Suprapubic skin (tissue), 4 donors: ENCODE measurements around the gene TAF6L. TPM values are rescaled to one million over a fixed set of nuclear protein-coding genes. Genes with fewer than 3 reads are reported as not detected.

Source experiments
- DNase-seq, 2 donors: peaks; one replicate each; pipeline ENCODE4 v3.0.0-alpha.2; 2019; ENCODE audit warnings: low spot score in 2 of 2
- H3K27ac ChIP-seq: fragments of 200-600 bp; sonication (generic); one replicate; pipeline ENCODE4 v1.5.1; 2019
- H3K27me3 ChIP-seq: fragments of 200-600 bp; sonication (generic); one replicate; pipeline ENCODE4 v1.5.1; 2019
- H3K36me3 ChIP-seq: fragments of 200-600 bp; sonication (generic); one replicate; pipeline ENCODE4 v1.5.1; 2019
- H3K4me1 ChIP-seq: fragments of 200-600 bp; sonication (generic); one replicate; pipeline ENCODE4 v1.5.1; 2019
- H3K4me3 ChIP-seq: fragments of 200-600 bp; sonication (generic); one replicate; pipeline ENCODE4 v1.5.1; 2019; ENCODE audit warnings: mild to moderate bottlenecking
- H3K9me3 ChIP-seq: fragments of 200-600 bp; sonication (generic); one replicate; pipeline ENCODE4 v1.5.1; 2019
- EP300 ChIP-seq: sonication (generic); formaldehyde crosslinking; IDR thresholded peaks from one replicate; pipeline ENCODE4 v1.6.1; 2017; ENCODE audit warnings: antibody characterized with exemption
- POLR2A ChIP-seq, 2 donors: fragments of 450-650 bp; IDR thresholded peaks; one replicate each; pipeline ENCODE4 v1.6.1; 2017; ENCODE audit warnings: antibody characterized with exemption in 2 of 2, mild to moderate bottlenecking in 2 of 2, moderate library complexity in 2 of 2
- POLR2AphosphoS5 ChIP-seq, 3 donors: sonication (generic); formaldehyde crosslinking; IDR thresholded peaks; one replicate each; pipeline ENCODE4 v1.6.1; 2017; ENCODE audit warnings: antibody characterized with exemption in 3 of 3
- WGBS: methylation state at CpG from one replicate; pipeline ENCODE4 v1.1.5; 2018; 5-methylcytosine and 5-hydroxymethylcytosine counted together
- total RNA-seq, 4 donors: library from RNA; depleted of rRNA; stranded (reverse); fragments of >200 nt; gene quantifications; one replicate each; pipeline ENCODE4 v1.1.0, GENCODE V29; 2016
- TF ChIP-seq, protein P1 (sequence below), 2 donors: fragments of 200-600 bp in 1 of 2; fragments of 450-650 bp in 1 of 2; sonication (generic) in 1 of 2; IDR thresholded peaks; one replicate each; pipeline ENCODE4 v1.5.1; 2016 to 2019; ENCODE audit warnings: antibody characterized with exemption in 2 of 2, mild to moderate bottlenecking in 1 of 2, moderate library complexity in 1 of 2

Gene TAF6L
- total RNA-seq, 4 donors from 2014 or later, result 10.2 to 48.7 (median 21.9) TPM

GRCh38 chr11:62830904-62831519 is 59.8 kb downstream of the TAF6L start:
- TF ChIP-seq POLR2AphosphoS5 (IDR thresholded peaks at IDR 0.05) (no peak), EP300 (no peak), POLR2A (IDR thresholded peaks at IDR 0.05) (no peak)
- TF ChIP-seq, protein P1, sequence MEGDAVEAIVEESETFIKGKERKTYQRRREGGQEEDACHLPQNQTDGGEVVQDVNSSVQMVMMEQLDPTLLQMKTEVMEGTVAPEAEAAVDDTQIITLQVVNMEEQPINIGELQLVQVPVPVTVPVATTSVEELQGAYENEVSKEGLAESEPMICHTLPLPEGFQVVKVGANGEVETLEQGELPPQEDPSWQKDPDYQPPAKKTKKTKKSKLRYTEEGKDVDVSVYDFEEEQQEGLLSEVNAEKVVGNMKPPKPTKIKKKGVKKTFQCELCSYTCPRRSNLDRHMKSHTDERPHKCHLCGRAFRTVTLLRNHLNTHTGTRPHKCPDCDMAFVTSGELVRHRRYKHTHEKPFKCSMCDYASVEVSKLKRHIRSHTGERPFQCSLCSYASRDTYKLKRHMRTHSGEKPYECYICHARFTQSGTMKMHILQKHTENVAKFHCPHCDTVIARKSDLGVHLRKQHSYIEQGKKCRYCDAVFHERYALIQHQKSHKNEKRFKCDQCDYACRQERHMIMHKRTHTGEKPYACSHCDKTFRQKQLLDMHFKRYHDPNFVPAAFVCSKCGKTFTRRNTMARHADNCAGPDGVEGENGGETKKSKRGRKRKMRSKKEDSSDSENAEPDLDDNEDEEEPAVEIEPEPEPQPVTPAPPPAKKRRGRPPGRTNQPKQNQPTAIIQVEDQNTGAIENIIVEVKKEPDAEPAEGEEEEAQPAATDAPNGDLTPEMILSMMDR (IDR thresholded peaks at IDR 0.05), result no peak
- peaks cover 42% of the 10 kb centered on the region for H3K36me3 ChIP-seq

DNA sequence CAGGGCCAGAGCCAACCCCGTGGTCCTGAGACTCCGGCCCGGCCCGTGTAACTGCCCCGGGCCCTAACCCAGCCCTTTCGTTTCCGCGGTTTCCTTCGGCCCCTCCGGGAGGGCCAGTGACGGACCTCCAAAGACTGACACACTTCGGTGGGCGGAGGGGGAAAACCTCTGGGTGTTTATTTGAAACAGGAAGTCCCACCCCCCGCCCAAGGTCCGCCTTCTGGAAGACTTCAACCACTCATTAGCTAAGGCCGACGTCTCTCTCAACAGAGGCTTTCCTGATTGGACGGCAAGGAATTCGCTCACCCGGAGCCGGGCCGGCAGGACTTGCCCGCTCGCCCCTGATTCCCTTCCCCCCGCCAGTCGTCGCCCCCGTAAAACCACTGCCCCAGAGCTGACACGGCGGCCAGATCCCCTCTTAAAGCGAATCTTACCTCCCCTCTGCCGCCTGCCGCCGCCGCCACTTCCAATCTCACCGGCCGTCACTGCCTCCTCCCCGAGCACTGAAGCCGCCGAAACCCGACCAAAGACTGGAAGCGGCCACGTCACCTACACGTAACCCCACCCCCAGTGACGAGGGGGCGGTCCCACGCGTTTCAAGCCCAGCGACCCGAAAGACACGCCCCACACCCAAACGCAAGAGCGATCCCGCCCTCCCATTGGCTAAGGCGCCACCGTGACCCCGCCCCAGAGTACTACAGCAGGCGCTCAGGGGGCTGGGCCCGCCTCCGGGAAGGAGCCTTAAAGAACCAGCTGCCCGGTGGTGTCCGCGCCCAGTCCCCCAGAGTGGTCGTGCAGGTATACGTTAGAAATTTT is 60.5 kb downstream of the TAF6L start, which contains the start of gene STX5:
Gene STX5, minus strand, starts transcription at position 532 of the 816 bp plus-strand sequence. CDS start 808 bp downstream, outside the sequence.
- peaks cover 38% of the 10 kb centered on the region for H3K36me3 ChIP-seq
- H3K27ac ChIP-seq, result peak within 1 kb of the TSS; percentile 91
- H3K27me3 ChIP-seq, result no peaks in the 10 kb centered on the region
- TF ChIP-seq POLR2AphosphoS5 (IDR thresholded peaks at IDR 0.05) (peak in 2 of 3 donors; percentile 27 to 29), POLR2A (IDR thresholded peaks at IDR 0.05) (peak; percentile 73 to 88), EP300 (no peak)
- TF ChIP-seq, protein P1 (IDR thresholded peaks at IDR 0.05), result no peak
- peak within 1 kb of the TSS; percentile 88 for H3K4me3 ChIP-seq
- peaks cover 40% of the 10 kb centered on the region for H3K4me1 ChIP-seq
- peak; percentile 100 for DNase-seq
- under 1% methylated on average over 44 of the region's 65 CpGs for WGBS
- H3K9me3 ChIP-seq, result no peaks in the 10 kb centered on the region

More at GRCh38 chr11:62830904-62831519, 59.8 kb downstream of the TAF6L start:
- H3K4me3 ChIP-seq, result peak overlapping the region; percentile 88
- peaks cover 37% of the 10 kb centered on the region for H3K4me1 ChIP-seq
- no peaks in the 10 kb centered on the region for H3K27me3 ChIP-seq
- H3K9me3 ChIP-seq, result no peaks in the 10 kb centered on the region
- peak in 1 of 2 donors; percentile 75 for DNase-seq
- WGBS, result 3% methylated on average over 18 of the region's 33 CpGs
- peak overlapping the region; percentile 91 for H3K27ac ChIP-seq

GRCh38 chr11:62832336-62833234 is 61.4 kb downstream of the TAF6L start, which contains the start of gene TEX54:
TEX54 (minus strand) TSS chr11:62832841.
- H3K27ac ChIP-seq, result peak within 1 kb of the TSS; percentile 91
- peaks cover 31% of the 10 kb centered on the region for H3K36me3 ChIP-seq
- peak within 1 kb of the TSS; percentile 88 for H3K4me3 ChIP-seq
- no peaks in the 10 kb centered on the region for H3K9me3 ChIP-seq
- no peaks in the 10 kb centered on the region for H3K27me3 ChIP-seq
- DNase-seq, result peak; percentile 79 to 80
- 11% methylated on average over 39 of the region's 40 CpGs for WGBS
- TF ChIP-seq EP300, result no peak
- TF ChIP-seq, protein P1 (IDR thresholded peaks at IDR 0.05), result no peak
- TF ChIP-seq POLR2A (IDR thresholded peaks at IDR 0.05), result no peak
- no peak for TF ChIP-seq POLR2AphosphoS5 (IDR thresholded peaks at IDR 0.05)
- H3K4me1 ChIP-seq, result peaks cover 47% of the 10 kb centered on the region

GRCh38 chr11:62835336-62835735 is 64.1 kb downstream of the TAF6L start:
- no peaks in the 10 kb centered on the region for H3K9me3 ChIP-seq
- peaks cover 50% of the 10 kb centered on the region for H3K4me1 ChIP-seq
- no peak overlapping the region for H3K27ac ChIP-seq
- TF ChIP-seq POLR2A (IDR thresholded peaks at IDR 0.05) (no peak), EP300 (no peak), POLR2AphosphoS5 (IDR thresholded peaks at IDR 0.05) (no peak)
- TF ChIP-seq, protein P1 (IDR thresholded peaks at IDR 0.05), result no peak
- 88% methylated on average over 8 of the region's 8 CpGs for WGBS
- H3K4me3 ChIP-seq, result no peak overlapping the region
- H3K36me3 ChIP-seq, result peaks cover 25% of the 10 kb centered on the region
- no peak for DNase-seq
- H3K27me3 ChIP-seq, result no peaks in the 10 kb centered on the region

Other genes with a start within 250 kb of the TAF6L start
- 1,000 to 10,000 TPM; 1,174 to 1,475 (median 1,322) TPM for gene AHNAK, start 224.6 kb upstream of the TAF6L start, total RNA-seq
- 1,000 to 10,000 TPM; 1,221 to 2,946 (median 2,495) TPM for gene EEF1G, start 197.5 kb upstream of the TAF6L start, total RNA-seq
- 10 to 100 TPM in 3 of 4 donors, 1 to 10 TPM in 1; 8.0 to 16.3 (median 12.5) TPM for gene TUT1, start 179.9 kb upstream of the TAF6L start, total RNA-seq
- gene MTA2, start 169.5 kb upstream of the TAF6L start, total RNA-seq, result 100 to 1,000 TPM; 107 to 125 (median 110) TPM
- 10 to 100 TPM; 43.1 to 74.8 (median 55.8) TPM for gene EML3, start 158.6 kb upstream of the TAF6L start, total RNA-seq
- gene ROM1, start 158.1 kb upstream of the TAF6L start, total RNA-seq, result 1 to 10 TPM in 3 of 4 donors, under 1 TPM in 1; 0.80 to 4.9 (median 2.3) TPM
- gene B3GAT3, start 149.4 kb upstream of the TAF6L start, total RNA-seq, result 10 to 100 TPM; 29.9 to 54.1 (median 40.6) TPM
- gene GANAB, start 124.8 kb upstream of the TAF6L start, total RNA-seq, result 100 to 1,000 TPM in 2 of 4 donors, 10 to 100 TPM in 2; 76.0 to 118 (median 102) TPM
- 10 to 100 TPM; 17.7 to 35.1 (median 31.4) TPM for gene INTS5, start 118.1 kb upstream of the TAF6L start, total RNA-seq
- gene C11orf98, start 106.2 kb upstream of the TAF6L start, total RNA-seq, result 10 to 100 TPM; 12.8 to 29.3 (median 25.7) TPM
- gene CSKMT, start 106.1 kb upstream of the TAF6L start, total RNA-seq, result 1 to 10 TPM; 2.8 to 6.0 (median 4.2) TPM
- gene UQCC3, start 99.7 kb upstream of the TAF6L start, total RNA-seq, result 10 to 100 TPM in 2 of 4 donors, 1 to 10 TPM in 2; 9.1 to 12.4 (median 9.8) TPM
- gene LBHD1, start 99.1 kb upstream of the TAF6L start, total RNA-seq, result 1 to 10 TPM; 1.7 to 8.7 (median 3.3) TPM
- gene UBXN1, start 92.3 kb upstream of the TAF6L start, total RNA-seq, result 100 to 1,000 TPM; 125 to 194 (median 143) TPM
- 1 to 10 TPM; 3.3 to 7.6 (median 5.9) TPM for gene LRRN4CL, start 81.9 kb upstream of the TAF6L start, total RNA-seq
- gene BSCL2, start 64.0 kb upstream of the TAF6L start, total RNA-seq, result 10 to 100 TPM; 28.9 to 76.3 (median 59.3) TPM
- under 1 TPM in 1 of 4 donors, not detected in 3; 0.68 TPM for gene GNG3, start 63.7 kb upstream of the TAF6L start, total RNA-seq
- 10 to 100 TPM; 21.1 to 51.5 (median 33.6) TPM for gene HNRNPUL2, start 43.9 kb upstream of the TAF6L start, total RNA-seq
- gene TTC9C, start 42.9 kb upstream of the TAF6L start, total RNA-seq, result 10 to 100 TPM; 16.3 to 42.3 (median 31.7) TPM
- 10 to 100 TPM; 10.9 to 32.2 (median 14.3) TPM for gene ZBTB3, start 17.2 kb upstream of the TAF6L start, total RNA-seq
- 100 to 1,000 TPM in 1 of 4 donors, 10 to 100 TPM in 3; 46.9 to 117 (median 52.1) TPM for gene POLR2G, start 9.8 kb upstream of the TAF6L start, total RNA-seq
- 10 to 100 TPM; 37.6 to 72.6 (median 59.8) TPM for gene TMEM179B, start 16.0 kb downstream of the TAF6L start, total RNA-seq
- 10 to 100 TPM; 15.9 to 30.2 (median 23.4) TPM for gene TMEM223, start 20.6 kb downstream of the TAF6L start, total RNA-seq
- gene NXF1, start 34.0 kb downstream of the TAF6L start, total RNA-seq, result 100 to 1,000 TPM in 3 of 4 donors, 10 to 100 TPM in 1; 88.1 to 156 (median 115) TPM
- gene STX5, start 60.7 kb downstream of the TAF6L start, total RNA-seq, result 10 to 100 TPM; 26.8 to 47.8 (median 43.2) TPM
- not detected for gene TEX54, start 61.4 kb downstream of the TAF6L start, total RNA-seq
- 10 to 100 TPM; 63.3 to 79.8 (median 70.3) TPM for gene WDR74, start 68.2 kb downstream of the TAF6L start, total RNA-seq
- gene SLC3A2, start 109.5 kb downstream of the TAF6L start, total RNA-seq, result 100 to 1,000 TPM; 170 to 234 (median 198) TPM
- 1 to 10 TPM; 2.5 to 5.4 (median 4.5) TPM for gene CHRM1, start 150.0 kb downstream of the TAF6L start, total RNA-seq
- gene SLC22A6, start 213.6 kb downstream of the TAF6L start, total RNA-seq, result not detected
- not detected for gene SLC22A8, start 244.4 kb downstream of the TAF6L start, total RNA-seq